ENCODE measurements around the gene USP8. TPM values are rescaled to one million over a fixed set of nuclear protein-coding genes. Genes with fewer than 3 reads are reported as not detected.
A peak's percentile ranks its signal among the peaks of the same experiment; 100 is the strongest.
"Not testable (repeated sequence)": the region's sequence is repeated elsewhere in the genome, so short reads cannot be mapped to it uniquely, and the experiment has no call there.

USP8 gene
- total RNA-seq, 1 experiment from 2014 or later, result 47.9 TPM

DNA sequence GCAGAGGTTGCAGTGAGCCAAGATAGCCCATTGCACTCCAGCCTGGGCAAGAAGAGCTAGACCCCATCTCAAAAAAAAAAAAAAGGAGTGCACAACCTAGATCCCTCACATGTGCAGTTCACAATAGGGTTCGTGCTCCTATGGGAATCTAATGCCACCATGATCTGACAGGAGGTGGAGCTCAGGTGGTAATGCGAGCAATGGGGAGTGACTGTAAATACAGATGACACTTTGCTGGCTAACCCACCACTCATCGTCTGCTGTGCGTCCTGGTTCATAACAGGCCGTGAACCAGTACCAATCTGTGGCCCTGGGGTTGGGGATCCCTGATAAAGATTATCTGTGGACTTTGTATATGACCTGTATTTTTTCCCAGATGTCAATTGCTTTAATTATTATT lies 16.7 kb downstream of the USP8 start:
- DNase-seq (ENCODE audit: low read depth), result no peak

DNA sequence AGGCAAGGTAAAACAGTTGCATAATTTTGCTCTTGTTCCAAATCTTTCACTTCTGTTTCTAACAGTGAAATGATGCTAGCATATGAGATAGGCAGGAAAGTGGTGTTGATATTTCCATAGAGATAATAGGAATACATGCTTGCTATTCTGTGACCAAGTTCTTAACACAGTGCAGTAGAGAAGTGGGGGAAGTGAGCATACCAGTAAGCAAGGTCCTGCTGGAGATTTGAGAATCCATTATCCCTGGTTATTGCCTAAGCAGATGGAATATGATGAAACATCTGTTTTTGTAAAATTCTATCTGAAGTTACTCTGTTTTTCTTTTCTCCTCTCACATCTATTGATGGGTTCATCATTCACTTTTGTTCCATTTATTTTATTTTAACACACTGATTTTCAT lies 28.7 kb downstream of the USP8 start:
- no peak for DNase-seq (ENCODE audit: low read depth)

- no peak for DNase-seq (ENCODE audit: low read depth)
These were observed 34.3 kb downstream of the USP8 start for GRCh38 chr15:50458348-50459112.

- peak; percentile 61 for DNase-seq (ENCODE audit: low read depth)
These were observed 39.5 kb downstream of the USP8 start for GRCh38 chr15:50463423-50464358.

- no peak for DNase-seq (ENCODE audit: low read depth)
These were observed 46.9 kb downstream of the USP8 start for GRCh38 chr15:50471072-50471471.

DNA sequence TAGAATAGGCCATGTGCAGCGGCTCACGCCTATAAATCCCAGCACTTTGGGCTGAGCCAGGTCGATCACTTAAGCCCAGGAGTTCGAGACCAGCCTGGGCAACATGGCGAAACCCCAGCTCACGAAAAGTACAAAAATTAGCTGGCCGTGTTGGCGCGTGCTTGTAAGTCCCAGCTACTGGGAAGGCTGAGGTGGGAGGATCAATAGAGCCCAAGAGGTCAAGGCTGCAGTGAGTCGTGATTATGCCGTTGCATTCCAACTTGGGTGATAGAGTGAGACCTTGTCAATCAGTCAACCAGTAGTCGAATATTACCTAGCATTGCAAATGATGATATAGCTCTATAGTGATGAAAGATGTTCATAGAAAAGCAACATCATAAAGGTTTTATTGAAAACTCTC lies 51.9 kb downstream of the USP8 start:
- no peak for DNase-seq (ENCODE audit: low read depth)

GRCh38 chr15:50484781-50485180 lies 60.6 kb downstream of the USP8 start:
- no peak for DNase-seq (ENCODE audit: low read depth)

DNA sequence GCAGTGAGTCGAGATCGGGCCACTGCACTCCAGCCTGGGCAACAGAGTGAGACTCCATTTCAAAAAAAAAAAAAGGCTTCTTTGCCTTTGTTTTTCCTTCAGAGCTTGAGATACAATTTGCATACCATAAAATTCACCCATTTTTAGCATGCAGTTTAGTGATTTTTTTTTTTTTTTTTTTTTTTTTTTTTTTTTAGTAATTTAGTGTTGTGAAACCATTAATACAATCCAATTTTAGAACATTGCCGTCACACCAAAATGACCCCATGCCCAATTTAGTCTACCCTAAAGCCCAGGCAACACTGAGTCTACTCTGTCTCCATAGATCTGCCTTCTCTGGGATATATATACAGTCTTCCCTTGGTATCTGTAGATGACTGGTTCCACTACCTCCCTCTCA lies 61.2 kb downstream of the USP8 start:
- DNase-seq (ENCODE audit: low read depth), result no peak

DNA sequence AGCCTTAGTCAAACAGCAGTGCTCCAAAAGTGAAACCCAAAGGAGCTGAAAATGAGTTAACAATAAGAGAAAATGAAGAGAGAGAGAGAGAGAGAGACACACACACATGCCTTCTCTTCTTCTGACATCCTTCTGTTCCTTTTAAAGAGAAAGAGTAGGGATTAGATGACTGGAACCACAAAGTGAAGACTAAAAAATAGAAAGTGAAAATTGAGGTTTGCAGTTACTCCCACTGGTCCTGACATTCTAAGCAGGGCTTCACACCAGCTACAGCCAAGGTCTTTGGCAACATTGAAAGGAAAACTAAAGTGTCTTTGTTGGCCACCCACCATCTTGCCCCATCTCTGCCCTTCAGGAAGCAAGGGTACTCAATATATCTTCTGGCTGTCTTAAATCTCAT lies 63.1 kb downstream of the USP8 start:
- DNase-seq (ENCODE audit: low read depth), result no peak

DNA sequence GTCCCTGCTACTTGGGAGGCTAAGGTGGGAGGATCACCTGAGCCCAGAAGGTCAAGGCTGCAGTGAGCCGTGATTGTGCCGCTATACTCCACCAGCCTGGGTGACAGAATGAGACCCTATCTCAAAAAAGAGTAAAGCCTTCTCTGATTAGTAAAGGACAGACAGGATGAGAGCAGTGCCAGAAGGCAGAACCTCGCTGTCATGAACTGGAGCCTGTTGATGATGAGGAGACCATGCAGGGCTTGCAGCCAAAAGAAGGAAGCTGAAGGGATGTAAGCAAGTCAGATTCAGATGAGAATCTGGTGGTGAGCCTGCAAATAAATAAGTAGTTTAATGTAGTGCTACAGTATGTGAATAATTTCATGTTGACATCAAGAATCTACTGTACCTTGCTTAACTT lies 69.4 kb downstream of the USP8 start:
- DNase-seq (ENCODE audit: low read depth), result no peak

- not testable (repeated sequence) for DNase-seq (ENCODE audit: low read depth)
These were observed 70.3 kb downstream of the USP8 start for GRCh38 chr15:50494547-50494946.

- no peak for DNase-seq (ENCODE audit: low read depth)
These were observed 72.5 kb downstream of the USP8 start for GRCh38 chr15:50496692-50497091.

DNA sequence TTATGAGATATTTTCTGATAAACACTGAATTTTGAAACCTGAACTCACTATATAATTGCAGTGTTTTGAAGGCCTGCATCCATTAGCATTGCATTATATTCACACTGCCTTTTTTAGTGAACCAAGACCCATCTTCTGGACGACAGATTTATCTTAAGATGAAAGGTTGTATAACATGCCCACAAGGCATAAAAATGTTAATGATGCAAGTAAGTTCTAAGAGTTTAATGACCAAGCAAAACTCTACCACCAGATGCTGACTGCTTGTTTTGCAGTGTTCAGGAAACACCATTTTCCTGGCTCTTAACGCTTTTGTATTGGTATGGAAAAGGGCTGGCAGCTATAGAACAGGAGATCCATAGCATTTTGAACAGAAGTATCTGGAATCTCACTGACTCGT lies 76.1 kb downstream of the USP8 start:
- no peak for DNase-seq (ENCODE audit: low read depth)

DNA sequence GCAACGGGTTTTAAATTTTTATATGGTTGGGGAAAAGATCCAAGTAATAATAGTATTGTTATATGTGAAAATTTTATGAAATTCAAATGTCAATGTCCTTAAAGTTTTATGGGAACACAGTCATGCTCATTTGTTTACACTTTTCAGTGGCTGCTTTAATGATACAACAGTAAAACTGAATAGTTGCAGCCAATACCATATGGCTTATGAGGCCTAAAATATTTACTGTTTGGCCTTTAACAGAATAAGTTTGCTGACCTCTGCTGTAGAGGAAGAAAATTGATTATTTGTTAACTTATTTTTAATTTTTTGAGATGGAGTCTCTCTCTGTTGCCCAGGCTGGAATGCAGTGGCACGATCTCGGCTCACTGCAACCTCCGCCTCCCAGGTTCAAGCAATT lies 77.6 kb downstream of the USP8 start:
- DNase-seq (ENCODE audit: low read depth), result no peak

GRCh38 chr15:50503144-50503543 lies 78.9 kb downstream of the USP8 start:
- DNase-seq (ENCODE audit: low read depth), result no peak

DNA sequence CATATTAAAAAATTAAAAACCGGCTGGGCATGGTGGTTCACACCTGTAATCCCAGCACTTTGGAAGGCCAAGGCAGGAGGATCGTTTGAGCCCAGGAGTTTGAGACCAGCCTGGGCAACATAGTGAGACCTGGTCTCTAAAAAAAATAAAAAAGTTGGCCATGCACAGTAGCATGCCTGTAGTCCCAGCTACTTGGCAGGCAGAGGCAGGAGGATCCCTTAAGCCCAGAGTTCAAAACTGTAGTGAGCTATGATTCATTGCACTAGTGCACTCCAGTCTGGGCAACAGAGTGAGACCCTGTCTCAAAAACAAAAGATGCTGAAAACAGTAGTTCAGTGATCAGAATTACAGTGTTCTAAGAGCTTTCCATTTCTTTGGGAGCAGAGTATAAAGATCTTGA lies 81.5 kb downstream of the USP8 start:
- DNase-seq (ENCODE audit: low read depth), result not testable (repeated sequence)

GRCh38 chr15:50506121-50506520 lies 81.9 kb downstream of the USP8 start:
- DNase-seq (ENCODE audit: low read depth), result no peak

- DNase-seq (ENCODE audit: low read depth), result no peak
These were observed 88.8 kb downstream of the USP8 start for GRCh38 chr15:50513001-50513400.

GRCh38 chr15:50519740-50520425 lies 95.7 kb downstream of the USP8 start:
- no peak for DNase-seq (ENCODE audit: low read depth)

- no peak for DNase-seq (ENCODE audit: low read depth)
These were observed 99.6 kb downstream of the USP8 start for GRCh38 chr15:50523851-50524251.

DNA sequence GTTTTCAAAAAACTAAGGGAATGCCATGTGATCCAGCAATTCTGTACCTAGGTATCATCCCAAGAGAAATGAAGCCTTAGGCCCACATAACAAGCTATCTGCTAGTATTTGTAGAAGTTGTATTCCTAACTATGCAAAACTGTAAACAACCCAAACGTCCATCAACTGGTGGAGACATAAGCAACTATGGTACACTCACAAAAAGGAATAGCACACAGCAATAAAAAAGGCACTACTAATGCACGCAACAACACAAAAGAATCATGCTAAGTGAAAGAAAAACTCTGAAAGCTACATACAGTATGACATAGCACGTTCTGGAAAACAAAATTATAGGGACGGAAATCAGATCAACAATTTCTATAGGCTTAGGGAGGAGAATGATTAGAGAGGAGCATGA lies 107.0 kb downstream of the USP8 start:
- DNase-seq (ENCODE audit: low read depth), result no peak

DNA sequence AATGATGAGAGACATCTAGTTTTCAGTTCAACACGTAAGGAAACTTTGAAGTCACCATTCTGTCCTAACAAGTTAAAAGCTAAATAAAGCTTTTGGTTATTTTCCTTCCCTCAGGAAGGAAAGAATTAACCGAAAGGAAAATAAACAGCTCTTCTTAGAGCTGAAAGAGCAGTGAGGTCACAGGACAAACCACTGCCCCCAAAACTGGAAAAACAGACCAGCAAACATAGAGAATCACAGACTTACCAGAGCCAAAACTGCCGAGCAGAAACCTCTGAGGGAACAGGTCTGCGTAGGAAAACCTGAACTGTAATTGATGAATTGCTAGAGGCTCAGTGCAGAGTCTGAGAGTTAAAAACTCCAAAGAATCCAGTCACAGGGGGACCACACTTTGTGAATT lies 107.6 kb downstream of the USP8 start:
- no peak for DNase-seq (ENCODE audit: low read depth)

All from LHCN-M2 (cell line).